HL-60 (cell line): ENCODE results near the gene NUSAP1.

Experiments used
- POLR2AphosphoS5 ChIP-seq: IDR thresholded peaks from 2 replicates; pipeline ENCODE4 v1.6.1; 2012; ENCODE audit warnings: low read depth
- TF ChIP-seq, protein P1 (sequence below): IDR thresholded peaks from one replicate; pipeline ENCODE4 v1.5.1; 2011; ENCODE audit warnings: low read length, control low read depth, inconsistent platforms; ENCODE audit not compliant: insufficient read depth

DNA sequence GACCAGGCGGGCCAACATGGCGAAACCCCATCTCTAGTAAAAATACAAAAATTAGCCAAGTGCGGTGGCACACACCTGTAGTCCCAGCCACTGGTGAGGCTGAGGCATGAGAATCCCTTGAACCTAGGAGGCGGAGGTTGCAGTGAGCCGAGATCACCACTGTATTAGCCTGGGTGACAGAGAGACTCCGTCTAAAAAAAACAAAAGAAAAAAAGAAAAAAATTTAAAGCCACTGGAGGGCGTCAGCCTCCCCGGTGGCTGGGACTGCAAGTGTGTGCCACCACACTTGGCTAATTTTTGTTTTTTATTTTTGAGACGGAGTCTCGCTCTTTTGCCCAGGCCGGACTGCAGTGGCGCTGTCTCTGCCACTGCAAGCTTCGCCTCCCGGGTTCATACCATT is 92.1 kb downstream of the NUSAP1 start:
- no peak for TF ChIP-seq POLR2AphosphoS5
- TF ChIP-seq, protein P1, sequence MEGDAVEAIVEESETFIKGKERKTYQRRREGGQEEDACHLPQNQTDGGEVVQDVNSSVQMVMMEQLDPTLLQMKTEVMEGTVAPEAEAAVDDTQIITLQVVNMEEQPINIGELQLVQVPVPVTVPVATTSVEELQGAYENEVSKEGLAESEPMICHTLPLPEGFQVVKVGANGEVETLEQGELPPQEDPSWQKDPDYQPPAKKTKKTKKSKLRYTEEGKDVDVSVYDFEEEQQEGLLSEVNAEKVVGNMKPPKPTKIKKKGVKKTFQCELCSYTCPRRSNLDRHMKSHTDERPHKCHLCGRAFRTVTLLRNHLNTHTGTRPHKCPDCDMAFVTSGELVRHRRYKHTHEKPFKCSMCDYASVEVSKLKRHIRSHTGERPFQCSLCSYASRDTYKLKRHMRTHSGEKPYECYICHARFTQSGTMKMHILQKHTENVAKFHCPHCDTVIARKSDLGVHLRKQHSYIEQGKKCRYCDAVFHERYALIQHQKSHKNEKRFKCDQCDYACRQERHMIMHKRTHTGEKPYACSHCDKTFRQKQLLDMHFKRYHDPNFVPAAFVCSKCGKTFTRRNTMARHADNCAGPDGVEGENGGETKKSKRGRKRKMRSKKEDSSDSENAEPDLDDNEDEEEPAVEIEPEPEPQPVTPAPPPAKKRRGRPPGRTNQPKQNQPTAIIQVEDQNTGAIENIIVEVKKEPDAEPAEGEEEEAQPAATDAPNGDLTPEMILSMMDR: no peak
